HL-60 (cell line): ENCODE results near the gene SLC5A5.

Experiments used
- DNase-seq, 2 experiments: peaks; one replicate each; pipeline ENCODE4 v3.0.0-alpha.2; 2010 to 2020; ENCODE audit warnings: low read depth in 1 of 2, low spot score in 1 of 2
- H3K27ac ChIP-seq: fragments of 250-450 bp; sonication (Bioruptor Pico); replicated peaks from 2 replicates; pipeline ENCODE4 v1.5.1; 2020; ENCODE audit warnings: mild to moderate bottlenecking, moderate library complexity
- H3K27me3 ChIP-seq: fragments of 250-450 bp; sonication (Bioruptor Pico); 2 replicates; pipeline ENCODE4 v1.5.1; 2021; ENCODE audit warnings: mild to moderate bottlenecking, moderate library complexity; ENCODE audit not compliant: insufficient read depth, poor library complexity, severe bottlenecking
- H3K4me3 ChIP-seq: replicated peaks from 2 replicates; pipeline ENCODE4 v1.5.1; 2011; ENCODE audit warnings: mild to moderate bottlenecking, control low read depth, low read length; ENCODE audit not compliant: insufficient read depth
- CTCF ChIP-seq: IDR thresholded peaks from one replicate; pipeline ENCODE4 v1.5.1; 2011; ENCODE audit warnings: low read length, control low read depth, inconsistent platforms; ENCODE audit not compliant: insufficient read depth
- GABPA ChIP-seq: IDR thresholded peaks from 2 replicates; pipeline ENCODE4 v1.6.1; 2012; ENCODE audit warnings: low read depth
- POLR2AphosphoS5 ChIP-seq: IDR thresholded peaks from 2 replicates; pipeline ENCODE4 v1.6.1; 2012; ENCODE audit warnings: low read depth
- REST ChIP-seq: IDR thresholded peaks from 2 replicates; pipeline ENCODE4 v1.6.1; 2012; ENCODE audit warnings: low read depth; ENCODE audit not compliant: insufficient replicate concordance
- SPI1 ChIP-seq: IDR thresholded peaks from 2 replicates; pipeline ENCODE4 v1.6.1; 2012; ENCODE audit warnings: low read depth, mild to moderate bottlenecking, borderline replicate concordance

Gene SLC5A5

GRCh38 chr19:17879466-17879865 lies 7.7 kb downstream of the SLC5A5 start:
- no peak for TF ChIP-seq CTCF
- no peak for TF ChIP-seq SPI1
- TF ChIP-seq POLR2AphosphoS5: no peak
- TF ChIP-seq GABPA: no peak
- TF ChIP-seq REST: no peak
- Histone ChIP-seq H3K4me3 (no peak overlapping the region), H3K27ac (no peak overlapping the region), H3K27me3 (peaks cover under 1% of the 10 kb centered on the region)
- no peak for DNase-seq

GRCh38 chr19:17881701-17882100 lies 10.0 kb downstream of the SLC5A5 start:
- no peak overlapping the region for H3K27ac ChIP-seq
- no peak for DNase-seq
- no peak overlapping the region for H3K4me3 ChIP-seq
- TF ChIP-seq CTCF (no peak), REST (no peak), SPI1 (no peak), GABPA (no peak), POLR2AphosphoS5 (no peak)
- no peaks in the 10 kb centered on the region for H3K27me3 ChIP-seq

- no peak for TF ChIP-seq SPI1
- no peak for TF ChIP-seq POLR2AphosphoS5
- no peak for TF ChIP-seq REST
- TF ChIP-seq GABPA: no peak
- no peak for TF ChIP-seq CTCF
- no peak overlapping the region for H3K27ac ChIP-seq
- no peak for DNase-seq
- H3K27me3 ChIP-seq: no peaks in the 10 kb centered on the region
- no peak overlapping the region for H3K4me3 ChIP-seq
Measured at GRCh38 chr19:17883627-17884410, 12.1 kb downstream of the SLC5A5 start.
